CD4-positive, alpha-beta T cell (primary cell): ENCODE measurements around the gene MLXIPL. TPM values are rescaled to one million over a fixed set of nuclear protein-coding genes. Genes with fewer than 3 reads are reported as not detected.
A peak's percentile ranks its signal among the peaks of the same experiment; 100 is the strongest.
"Not testable (repeated sequence)": the region's sequence is repeated elsewhere in the genome, so short reads cannot be mapped to it uniquely, and the experiment has no call there.

Experiments used
- ATAC-seq: fragments of 200-7000 bp; cut with Tn5 transposase; one replicate; pipeline ENCODE4 v1.10.0; 2022; ENCODE audit warnings: mild to moderate bottlenecking; ENCODE audit not compliant: poor library complexity
- CTCF ChIA-PET: fragments of 350-600 bp; sonication (Branson Sonifier 250); formaldehyde crosslinking; loops from one replicate; lab custom pipeline; 2021; ENCODE audit warnings: antibody characterized with exemption, inconsistent platforms; lab: Charles Lee
- POLR2A ChIA-PET: fragments of 350-600 bp; sonication (Branson Sonifier 250); formaldehyde crosslinking; loops from one replicate; lab custom pipeline; 2021; ENCODE audit warnings: antibody characterized with exemption, inconsistent platforms; lab: Charles Lee
- DNase-seq, 14 experiments: peaks; one replicate each; pipeline ENCODE4 v3.0.0-alpha.2; 2013 to 2020; ENCODE audit warnings: mixed read lengths in 2 of 14
- H3K27ac ChIP-seq, 2 donors: one replicate each; pipeline versions ENCODE4 v1.5.1 to v1.7.0; 2013; ENCODE audit warnings: low read length in 2 of 2, low read depth in 1 of 2, mild to moderate bottlenecking in 1 of 2
- H3K27me3 ChIP-seq, 2 experiments: 1 replicate in 1 of 2; 2 replicates in 1 of 2; pipeline versions ENCODE4 v1.6.1 to v1.7.0; 2013; ENCODE audit warnings: low read length in 2 of 2, control low read depth in 1 of 2, mild to moderate bottlenecking in 1 of 2, moderate library complexity in 1 of 2; ENCODE audit not compliant: insufficient read depth in 2 of 2, control insufficient read depth in 1 of 2
- H3K36me3 ChIP-seq: one replicate; pipeline ENCODE4 v1.6.1; 2013; ENCODE audit warnings: low read length, control low read depth; ENCODE audit not compliant: insufficient read depth
- H3K4me1 ChIP-seq: one replicate; pipeline ENCODE4 v1.6.1; 2013; ENCODE audit warnings: low read length, control low read depth; ENCODE audit not compliant: insufficient read depth
- H3K4me3 ChIP-seq: one replicate; pipeline ENCODE4 v1.5.1; 2013; ENCODE audit warnings: mild to moderate bottlenecking, low read length, moderate library complexity
- H3K9me3 ChIP-seq, 2 experiments: 1 replicate in 1 of 2; 2 replicates in 1 of 2; pipeline versions ENCODE4 v1.6.1 to v1.7.0; 2013; ENCODE audit warnings: low read length in 2 of 2, mild to moderate bottlenecking in 2 of 2, control low read depth in 1 of 2, moderate library complexity in 1 of 2; ENCODE audit not compliant: control insufficient read depth in 1 of 2, insufficient read depth in 1 of 2
- H3K27ac Mint-ChIP-seq: one replicate; pipeline ENCODE4 v1.8.0; 2020; ENCODE audit warnings: mixed read lengths
- H3K27me3 Mint-ChIP-seq: one replicate; pipeline ENCODE4 v1.8.0; 2021; ENCODE audit warnings: mixed read lengths
- H3K36me3 Mint-ChIP-seq: one replicate; pipeline ENCODE4 v1.8.0; 2021; ENCODE audit warnings: low read depth, mixed read lengths
- H3K4me1 Mint-ChIP-seq: one replicate; pipeline ENCODE4 v1.8.0; 2021; ENCODE audit warnings: low read depth, mixed read lengths
- H3K4me3 Mint-ChIP-seq: one replicate; pipeline ENCODE4 v1.8.0; 2020; ENCODE audit warnings: mild to moderate bottlenecking, mixed read lengths
- H3K9me3 Mint-ChIP-seq: one replicate; pipeline ENCODE4 v1.8.0; 2020; ENCODE audit warnings: mixed read lengths
- intact Hi-C, 2 experiments: fragments of 100-400 bp; cut with DNase I in 1 of 2; cut with micrococcal nuclease in 1 of 2; formaldehyde crosslinking; loops; one replicate each; pipeline versions ENCODE4 v1.15.1 to v1.9.0; 2023 to 2025; cut with DNase I, micrococcal nuclease
- total RNA-seq, 174 experiments: library from RNA in 2 of 174; stranded (reverse) in 2 of 174; gene quantifications; one replicate each; pipeline ENCODE4 v1.2.3 and lab custom pipeline; 2021 to 2026
- TF ChIP-seq, protein P1 (sequence below): fragments of 200-600 bp; IDR thresholded peaks from one replicate; pipeline ENCODE4 v1.8.0; 2022; ENCODE audit warnings: antibody characterized with exemption, mild to moderate bottlenecking

MLXIPL gene
- total RNA-seq, 2 experiments from 2014 or later, result not detected

DNA sequence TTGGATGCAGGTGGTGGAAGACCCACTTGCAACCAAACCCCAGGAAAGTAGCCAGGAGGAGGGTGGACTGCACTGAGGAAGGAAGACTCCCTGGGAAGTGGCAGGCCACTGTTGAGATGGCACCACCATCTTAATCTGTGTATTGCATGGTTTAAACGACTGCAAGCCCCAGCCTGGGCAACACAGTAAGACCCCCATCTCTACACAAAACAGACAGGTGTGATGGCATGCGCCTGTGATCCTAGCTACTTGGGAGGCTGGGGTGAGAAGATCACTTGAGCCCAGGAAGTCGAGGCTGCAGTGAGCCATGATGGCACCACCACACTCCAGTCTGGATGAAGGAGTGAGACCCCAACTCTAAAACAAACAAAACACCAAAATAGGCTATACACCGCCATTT is 57.2 kb downstream of the MLXIPL start:
- no peak overlapping the region for H3K27ac Mint-ChIP-seq
- ATAC-seq (no peak), DNase-seq (no peak)
- no peaks in the 10 kb centered on the region for H3K27me3 ChIP-seq
- H3K27ac ChIP-seq, result no peak overlapping the region
- POLR2A ChIA-PET, result interaction anchor here (1.5 to 3.3 kb wide), 4 partner anchors 11 to 47 kb away, joined by 5 to 14 read pairs (median 7); partner anchors contain the start of genes BAZ1B and TBL2
- H3K27me3 Mint-ChIP-seq, result no peaks in the 10 kb centered on the region
- TF ChIP-seq, protein P1, sequence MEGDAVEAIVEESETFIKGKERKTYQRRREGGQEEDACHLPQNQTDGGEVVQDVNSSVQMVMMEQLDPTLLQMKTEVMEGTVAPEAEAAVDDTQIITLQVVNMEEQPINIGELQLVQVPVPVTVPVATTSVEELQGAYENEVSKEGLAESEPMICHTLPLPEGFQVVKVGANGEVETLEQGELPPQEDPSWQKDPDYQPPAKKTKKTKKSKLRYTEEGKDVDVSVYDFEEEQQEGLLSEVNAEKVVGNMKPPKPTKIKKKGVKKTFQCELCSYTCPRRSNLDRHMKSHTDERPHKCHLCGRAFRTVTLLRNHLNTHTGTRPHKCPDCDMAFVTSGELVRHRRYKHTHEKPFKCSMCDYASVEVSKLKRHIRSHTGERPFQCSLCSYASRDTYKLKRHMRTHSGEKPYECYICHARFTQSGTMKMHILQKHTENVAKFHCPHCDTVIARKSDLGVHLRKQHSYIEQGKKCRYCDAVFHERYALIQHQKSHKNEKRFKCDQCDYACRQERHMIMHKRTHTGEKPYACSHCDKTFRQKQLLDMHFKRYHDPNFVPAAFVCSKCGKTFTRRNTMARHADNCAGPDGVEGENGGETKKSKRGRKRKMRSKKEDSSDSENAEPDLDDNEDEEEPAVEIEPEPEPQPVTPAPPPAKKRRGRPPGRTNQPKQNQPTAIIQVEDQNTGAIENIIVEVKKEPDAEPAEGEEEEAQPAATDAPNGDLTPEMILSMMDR, result no peak
- intact Hi-C loops, result no loop called here
- no peaks in the 10 kb centered on the region for H3K9me3 Mint-ChIP-seq
- H3K4me1 Mint-ChIP-seq, result peaks cover 34% of the 10 kb centered on the region
- no peak overlapping the region for H3K4me3 ChIP-seq
- H3K36me3 Mint-ChIP-seq, result peaks cover 36% of the 10 kb centered on the region
- H3K36me3 ChIP-seq, result peaks cover 32% of the 10 kb centered on the region
- CTCF ChIA-PET, result interaction anchor here (1.4 kb wide), 1 partner anchor 45 kb away, joined by 3 read pairs; the partner anchor contains the start of gene BAZ1B
- H3K9me3 ChIP-seq, result no peaks in the 10 kb centered on the region
- H3K4me1 ChIP-seq, result peaks cover 20% of the 10 kb centered on the region
- no peak overlapping the region for H3K4me3 Mint-ChIP-seq

DNA sequence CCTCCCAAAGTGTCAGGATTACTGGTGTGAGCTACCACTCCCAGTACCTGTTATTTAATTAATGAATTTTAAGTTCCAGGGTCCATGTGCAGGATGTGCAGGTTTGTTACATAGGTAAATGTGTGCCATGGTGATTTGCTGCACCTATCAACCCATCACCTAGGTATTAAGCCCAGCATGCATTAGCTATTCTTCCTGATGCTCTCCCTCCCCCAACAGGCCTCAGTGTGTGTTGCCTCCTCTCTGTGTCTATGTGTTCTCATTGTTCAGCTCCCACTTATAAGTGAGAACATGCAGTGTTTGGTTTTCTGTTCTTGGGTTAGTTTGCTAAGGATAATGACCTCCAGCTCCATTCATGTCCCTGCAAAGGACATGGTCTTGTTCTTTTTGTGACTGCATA is 57.9 kb downstream of the MLXIPL start:
- H3K27me3 Mint-ChIP-seq, DNase-seq, H3K9me3 ChIP-seq, H3K27ac ChIP-seq, intact Hi-C loops, H3K9me3 Mint-ChIP-seq, H3K27me3 ChIP-seq: not testable (repeated sequence)
- H3K4me1 Mint-ChIP-seq, result peaks cover 34% of the 10 kb centered on the region
- ChIA-PET CTCF (interaction anchor here (0.8 to 1.4 kb wide), 3 partner anchors 44 to 168 kb away, joined by 3 read pairs; partner anchors contain the start of gene BAZ1B), POLR2A (interaction anchor here (1.1 to 3.3 kb wide), 5 partner anchors 9 to 46 kb away, joined by 3 to 14 read pairs (median 6); partner anchors contain the start of genes BAZ1B, BCL7B and TBL2)
- H3K36me3 Mint-ChIP-seq, result peaks cover 30% of the 10 kb centered on the region
- Histone ChIP-seq H3K4me3 (peak overlapping the region; percentile 55), H3K4me1 (peaks cover 20% of the 10 kb centered on the region), H3K36me3 (peaks cover 26% of the 10 kb centered on the region)
- peak overlapping the region; percentile 12 for H3K27ac Mint-ChIP-seq
- peak overlapping the region; percentile 82 for H3K4me3 Mint-ChIP-seq
- peak; percentile 61 for ATAC-seq

DNA sequence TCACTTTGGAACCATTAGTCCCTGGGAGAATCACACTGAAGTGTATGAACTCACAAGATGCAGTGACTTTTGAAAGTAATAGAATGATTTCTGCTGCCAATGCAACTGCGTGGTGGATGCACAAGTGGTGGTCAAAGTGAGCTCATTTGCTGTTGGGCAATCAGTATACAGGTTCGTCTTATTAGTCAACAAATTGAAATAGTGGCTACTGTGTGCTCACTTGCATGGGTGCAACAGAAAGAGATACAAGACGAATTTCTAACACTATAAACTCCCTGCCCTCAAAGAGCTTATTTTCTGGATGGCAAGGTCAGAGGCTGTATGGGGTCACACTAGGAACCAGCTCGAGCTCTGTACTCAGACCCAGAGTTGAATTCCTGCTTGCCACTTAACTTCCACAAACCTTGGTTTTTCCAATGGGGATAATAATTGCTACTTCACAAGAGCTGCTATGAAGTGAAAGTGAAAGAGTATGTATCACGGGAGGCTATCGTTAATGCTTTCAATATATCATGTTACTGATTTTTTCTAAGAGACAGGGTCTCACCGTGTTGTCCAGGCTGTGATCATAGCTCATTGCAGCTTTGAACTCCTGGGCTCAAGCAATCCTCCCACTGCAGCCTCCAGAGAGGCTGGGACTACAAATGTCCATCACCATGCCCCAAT is 58.5 kb downstream of the MLXIPL start:
- ChIA-PET CTCF (interaction anchor here (0.5 to 1.4 kb wide), 4 partner anchors 16 to 168 kb away, joined by 3 read pairs; partner anchors contain the start of gene BAZ1B), POLR2A (interaction anchor here (1.1 to 3.3 kb wide), 5 partner anchors 9 to 45 kb away, joined by 3 to 14 read pairs (median 6); partner anchors contain the start of genes BAZ1B, BCL7B and TBL2)
- no peaks in the 10 kb centered on the region for H3K27me3 Mint-ChIP-seq
- ATAC-seq, result no peak
- intact Hi-C loops, result no loop called here
- peaks cover 20% of the 10 kb centered on the region for H3K36me3 ChIP-seq
- peak overlapping the region; percentile 82 for H3K4me3 Mint-ChIP-seq
- H3K27ac Mint-ChIP-seq, result peak overlapping the region; percentile 12
- peaks cover 24% of the 10 kb centered on the region for H3K36me3 Mint-ChIP-seq
- peaks cover 20% of the 10 kb centered on the region for H3K4me1 ChIP-seq
- H3K4me1 Mint-ChIP-seq, result peaks cover 34% of the 10 kb centered on the region
- H3K27ac ChIP-seq, result no peak overlapping the region
- no peaks in the 10 kb centered on the region for H3K9me3 ChIP-seq
- DNase-seq, result peak in 2 of 14 experiments; percentile 19 to 35
- peak overlapping the region; percentile 55 for H3K4me3 ChIP-seq
- H3K27me3 ChIP-seq, result no peaks in the 10 kb centered on the region
- H3K9me3 Mint-ChIP-seq, result no peaks in the 10 kb centered on the region
- TF ChIP-seq, protein P1, result no peak
